ENCODE results near the gene ISG20.

ISG20 gene

GRCh38 chr15:88606070-88606794 is 32.6 kb upstream of the ISG20 start:
- no peak overlapping the region for H3K4me3 ChIP-seq (ENCODE audit: low read depth, low read length)
- TF ChIP-seq, protein P1, sequence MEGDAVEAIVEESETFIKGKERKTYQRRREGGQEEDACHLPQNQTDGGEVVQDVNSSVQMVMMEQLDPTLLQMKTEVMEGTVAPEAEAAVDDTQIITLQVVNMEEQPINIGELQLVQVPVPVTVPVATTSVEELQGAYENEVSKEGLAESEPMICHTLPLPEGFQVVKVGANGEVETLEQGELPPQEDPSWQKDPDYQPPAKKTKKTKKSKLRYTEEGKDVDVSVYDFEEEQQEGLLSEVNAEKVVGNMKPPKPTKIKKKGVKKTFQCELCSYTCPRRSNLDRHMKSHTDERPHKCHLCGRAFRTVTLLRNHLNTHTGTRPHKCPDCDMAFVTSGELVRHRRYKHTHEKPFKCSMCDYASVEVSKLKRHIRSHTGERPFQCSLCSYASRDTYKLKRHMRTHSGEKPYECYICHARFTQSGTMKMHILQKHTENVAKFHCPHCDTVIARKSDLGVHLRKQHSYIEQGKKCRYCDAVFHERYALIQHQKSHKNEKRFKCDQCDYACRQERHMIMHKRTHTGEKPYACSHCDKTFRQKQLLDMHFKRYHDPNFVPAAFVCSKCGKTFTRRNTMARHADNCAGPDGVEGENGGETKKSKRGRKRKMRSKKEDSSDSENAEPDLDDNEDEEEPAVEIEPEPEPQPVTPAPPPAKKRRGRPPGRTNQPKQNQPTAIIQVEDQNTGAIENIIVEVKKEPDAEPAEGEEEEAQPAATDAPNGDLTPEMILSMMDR (IDR thresholded peaks at IDR 0.05; ENCODE audit: low read depth, low read length), result no peak

DNA sequence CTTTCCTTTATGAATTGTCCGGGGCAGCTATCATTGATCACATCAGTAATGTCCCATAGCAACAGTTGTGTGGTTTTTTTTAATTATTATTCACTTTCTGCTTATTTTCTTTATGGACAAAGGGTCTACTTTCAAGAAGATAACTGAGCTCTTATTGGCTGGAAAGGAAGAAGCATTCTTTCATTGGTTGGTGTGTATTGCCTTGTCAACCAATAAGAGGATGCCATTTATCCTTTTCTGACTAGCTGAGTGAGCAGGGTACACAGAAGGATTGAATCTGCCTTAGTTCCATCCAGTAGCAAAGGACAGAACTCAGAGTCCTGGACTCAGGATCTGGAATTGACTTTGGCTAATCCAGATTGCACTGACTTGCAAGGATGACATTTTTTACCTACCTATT is 30.9 kb upstream of the ISG20 start:
- TF ChIP-seq, protein P1 (IDR thresholded peaks at IDR 0.05; ENCODE audit: low read depth, low read length), result no peak
- H3K4me3 ChIP-seq (ENCODE audit: low read depth, low read length), result no peak overlapping the region

DNA sequence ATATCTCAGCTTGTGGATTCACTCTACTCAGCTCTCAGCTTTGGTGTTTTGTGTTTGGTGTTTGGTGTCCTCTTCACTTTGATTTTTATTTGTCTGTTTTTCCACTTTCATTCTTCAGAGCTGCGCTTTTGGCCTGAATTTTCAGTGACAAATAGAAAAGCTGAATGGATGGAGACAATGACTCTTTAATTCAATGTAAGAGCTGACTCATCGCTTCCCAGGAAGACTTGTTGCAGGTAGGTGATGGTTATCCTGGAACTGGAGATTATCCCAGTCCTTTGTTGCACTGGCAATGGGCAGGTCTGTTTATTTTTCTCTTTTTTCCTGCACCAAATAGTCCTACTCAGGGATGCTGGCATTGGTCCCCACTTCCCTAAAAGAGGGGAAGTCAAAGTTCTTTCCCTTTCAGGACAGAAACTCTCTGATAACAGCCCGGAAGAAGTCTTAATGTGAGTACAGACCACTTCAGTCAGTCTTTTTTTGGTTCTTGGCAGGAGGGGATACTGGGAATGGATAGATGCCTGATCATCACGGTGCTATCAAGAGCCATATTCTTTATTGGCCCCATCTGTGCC is 30.1 kb upstream of the ISG20 start:
- TF ChIP-seq, protein P1 (IDR thresholded peaks at IDR 0.05; ENCODE audit: low read depth, low read length), result no peak

GRCh38 chr15:88609344-88610090 is 29.3 kb upstream of the ISG20 start:
- no peak overlapping the region for H3K4me3 ChIP-seq (ENCODE audit: low read depth, low read length)
- TF ChIP-seq, protein P1 (IDR thresholded peaks at IDR 0.05; ENCODE audit: low read depth, low read length), result no peak

More for the DNA sequence above, 30.1 kb upstream of the ISG20 start:
- H3K4me3 ChIP-seq (ENCODE audit: low read depth, low read length), result no peak overlapping the region

- no peak overlapping the region for H3K4me3 ChIP-seq (ENCODE audit: low read depth, low read length)
Measured at GRCh38 chr15:88610701-88611231, 28.1 kb upstream of the ISG20 start.

DNA sequence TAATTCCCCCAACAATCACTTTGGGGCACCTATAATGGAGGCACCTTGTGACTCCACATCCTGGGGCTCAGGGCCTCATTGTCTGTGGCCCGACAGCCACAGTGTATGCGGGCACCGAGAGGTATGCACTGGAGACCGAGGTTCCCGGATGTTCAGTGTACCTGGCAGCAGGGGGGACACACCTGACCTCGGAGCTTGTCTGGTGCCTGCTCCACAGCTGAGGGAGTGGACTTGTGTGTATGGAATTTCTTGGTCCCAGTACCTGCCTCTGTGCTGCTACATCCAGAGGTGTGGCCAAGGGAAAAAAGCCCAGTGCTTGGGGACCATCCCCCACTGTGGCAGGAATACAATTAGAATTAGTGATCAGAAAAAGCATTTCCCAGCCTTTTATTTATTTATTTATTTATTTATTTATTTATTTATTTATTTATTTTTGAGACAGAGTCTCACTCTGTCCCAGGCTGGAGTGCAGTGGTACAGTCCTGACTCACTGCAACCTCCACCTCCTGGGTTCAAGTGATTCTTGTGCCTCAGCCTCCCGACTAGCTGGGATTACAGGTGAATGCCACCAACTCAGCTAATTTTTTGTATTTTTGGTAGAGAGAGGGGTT is 26.5 kb upstream of the ISG20 start:
- TF ChIP-seq, protein P1 (IDR thresholded peaks at IDR 0.05; ENCODE audit: low read depth, low read length), result no peak
- no peak overlapping the region for H3K4me3 ChIP-seq (ENCODE audit: low read depth, low read length)

More at GRCh38 chr15:88610701-88611231, 28.1 kb upstream of the ISG20 start:
- TF ChIP-seq, protein P1 (IDR thresholded peaks at IDR 0.05; ENCODE audit: low read depth, low read length), result no peak

Data from WI38 (cell line).